ENCODE results near the gene MAGI1.

Gene MAGI1

DNA sequence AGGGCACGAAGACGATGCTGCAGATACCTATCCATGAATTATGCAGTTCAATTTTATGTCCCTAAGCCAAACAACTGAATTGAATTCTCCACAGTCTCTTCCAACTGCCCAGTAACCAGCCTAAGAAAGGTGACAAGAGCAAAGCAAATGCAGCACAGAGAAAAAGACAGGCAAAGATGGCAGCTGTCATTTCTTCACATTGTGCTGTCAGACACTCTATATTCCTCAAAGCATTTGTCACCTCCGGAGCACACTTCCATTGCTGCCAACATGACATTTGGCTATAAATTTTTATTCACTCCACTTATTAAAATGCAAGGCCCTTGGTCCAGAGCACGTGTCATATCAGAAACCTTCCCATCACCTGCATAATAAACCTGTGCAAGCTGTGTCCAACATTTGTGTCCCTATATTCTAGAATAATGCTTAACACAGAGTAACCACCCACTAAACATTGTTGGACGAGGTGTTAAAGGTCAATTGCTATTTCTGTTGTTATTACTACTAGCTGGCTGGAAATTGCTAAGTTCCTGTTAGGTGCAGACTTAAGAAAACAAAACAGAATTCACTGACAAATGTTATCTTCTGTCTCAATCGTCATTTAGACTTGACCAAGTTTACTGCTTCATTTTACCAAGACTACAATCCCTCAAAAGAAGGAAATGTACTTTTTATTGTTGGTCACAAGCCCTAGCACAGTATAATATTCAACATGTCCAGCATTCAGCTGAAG, 89.7 kb downstream of the MAGI1 start:
- in situ Hi-C loops (cut with MboI; ENCODE audit: low sequenced_read_pairs), result no loop called here

DNA sequence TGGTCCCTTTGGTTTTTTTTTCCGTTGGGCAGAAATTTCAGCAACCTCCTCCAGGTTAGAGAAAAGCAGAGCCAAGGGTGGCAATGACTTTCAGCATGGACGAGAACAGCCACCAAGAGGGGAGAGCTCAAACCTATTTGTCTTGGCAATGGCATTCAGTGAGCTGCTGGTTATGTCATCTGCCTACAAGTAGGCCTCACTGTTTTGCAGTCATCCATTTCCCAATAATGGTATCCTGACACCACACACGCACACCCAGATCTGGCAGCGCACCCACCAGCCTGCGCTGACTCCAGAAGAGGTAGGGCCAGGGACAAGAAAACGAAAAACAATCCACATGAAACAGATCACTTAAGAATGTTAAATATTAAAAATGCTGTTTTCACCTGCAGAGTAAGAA, 92.3 kb downstream of the MAGI1 start:
- in situ Hi-C loops (cut with MboI; ENCODE audit: low sequenced_read_pairs), result no loop called here

DNA sequence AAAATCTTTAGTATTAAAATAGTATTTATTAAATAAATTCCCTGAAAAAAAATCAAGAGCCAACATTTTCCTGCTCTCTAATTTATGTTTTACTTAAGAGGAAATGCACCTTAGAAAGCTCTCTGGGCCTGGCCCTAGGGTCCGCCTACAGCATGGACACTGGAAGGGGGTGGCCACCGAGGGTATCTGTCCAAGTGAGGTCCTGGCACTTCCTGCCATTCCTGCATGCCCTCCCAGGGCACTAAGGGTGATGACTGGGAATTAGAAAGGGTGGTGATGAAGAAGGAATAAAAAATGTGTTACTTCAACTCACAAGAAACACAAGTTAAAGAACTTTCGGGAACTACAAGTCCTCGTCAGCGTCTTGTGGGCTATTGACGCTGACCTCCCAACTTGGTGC, 92.8 kb downstream of the MAGI1 start:
- in situ Hi-C loops (cut with MboI; ENCODE audit: low sequenced_read_pairs), result no loop called here

DNA sequence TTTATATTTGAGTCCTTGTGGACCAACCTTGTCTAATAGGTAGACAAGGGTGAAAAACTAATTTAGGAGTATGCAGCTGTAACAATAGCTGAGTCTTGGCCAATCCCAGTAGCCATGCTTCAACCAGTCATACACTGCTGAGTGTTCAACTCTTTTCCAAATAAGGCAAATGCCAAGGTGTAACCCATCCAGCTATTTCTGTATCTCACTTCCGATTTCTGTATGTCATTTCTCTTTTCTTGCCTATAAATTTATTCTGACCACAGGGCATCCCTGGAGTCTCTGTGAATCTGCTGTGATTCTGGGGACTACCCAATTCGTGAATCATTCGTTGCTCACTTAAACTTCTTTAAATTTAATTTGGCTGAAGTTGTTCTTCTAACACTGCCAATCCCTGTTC, 93.2 kb downstream of the MAGI1 start:
- in situ Hi-C loops (cut with MboI; ENCODE audit: low sequenced_read_pairs), result no loop called here

DNA sequence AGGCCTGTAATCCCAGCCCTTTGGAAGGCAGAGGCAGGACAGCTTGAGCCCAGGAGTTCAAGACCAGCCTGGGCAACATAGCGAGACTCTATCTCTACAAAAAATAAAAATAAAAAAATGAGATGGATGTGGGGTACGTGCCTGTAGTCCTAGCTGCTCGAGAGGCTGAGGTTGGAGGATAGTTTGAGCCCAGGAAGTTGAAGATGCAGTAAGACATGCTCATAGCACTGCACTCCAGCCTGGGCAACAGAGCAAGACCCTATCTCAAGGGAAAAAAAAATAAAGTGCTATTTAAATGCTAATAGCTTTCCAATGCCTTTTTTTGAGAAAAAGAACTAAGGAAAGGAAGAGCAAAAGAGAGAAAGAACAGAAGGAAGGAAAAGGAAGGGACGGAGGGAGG, 94.5 kb downstream of the MAGI1 start:
- in situ Hi-C loops (cut with MboI; ENCODE audit: low sequenced_read_pairs), result no loop called here

DNA sequence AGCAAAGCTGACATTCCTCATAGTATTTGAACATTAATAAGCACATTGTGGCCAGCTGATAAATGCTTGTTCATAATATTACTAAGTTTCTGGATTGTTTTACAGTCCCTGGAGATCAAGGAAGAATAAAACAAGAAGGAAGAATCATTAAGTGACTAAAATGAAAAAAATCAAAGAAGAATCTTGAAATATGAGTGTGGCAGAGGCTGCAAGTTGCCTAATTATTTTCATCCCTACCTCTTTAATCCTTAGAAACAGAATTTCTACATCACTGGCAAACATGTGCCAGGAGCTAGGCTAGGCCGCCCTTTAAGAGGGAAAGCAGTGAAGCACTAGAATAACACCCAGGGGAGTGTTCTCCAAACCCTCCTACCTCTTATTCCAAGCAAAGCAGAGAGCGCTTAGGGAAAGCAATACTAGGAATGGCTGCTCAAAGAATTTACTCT, 98.9 kb downstream of the MAGI1 start:
- in situ Hi-C loops (cut with MboI; ENCODE audit: low sequenced_read_pairs), result no loop called here

DNA sequence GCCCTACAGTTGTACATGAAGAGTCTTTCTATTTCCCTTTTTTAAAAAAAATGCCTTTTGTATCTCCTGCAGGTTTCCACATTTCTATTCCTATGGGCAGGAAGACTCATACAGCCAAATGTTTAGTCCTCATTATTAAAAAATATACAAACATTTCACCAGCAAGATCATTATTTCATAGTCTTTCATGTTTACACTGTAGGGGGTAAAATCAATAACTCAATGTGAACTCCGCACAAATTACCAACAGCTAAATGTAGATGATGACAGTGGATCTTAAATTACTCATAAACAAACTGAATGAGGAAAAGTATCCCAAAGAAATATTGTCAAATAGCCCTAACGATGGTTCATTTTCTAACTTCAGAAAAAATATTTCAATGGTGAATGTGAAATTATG, 99.5 kb downstream of the MAGI1 start:
- in situ Hi-C loops (cut with MboI; ENCODE audit: low sequenced_read_pairs), result no loop called here

DNA sequence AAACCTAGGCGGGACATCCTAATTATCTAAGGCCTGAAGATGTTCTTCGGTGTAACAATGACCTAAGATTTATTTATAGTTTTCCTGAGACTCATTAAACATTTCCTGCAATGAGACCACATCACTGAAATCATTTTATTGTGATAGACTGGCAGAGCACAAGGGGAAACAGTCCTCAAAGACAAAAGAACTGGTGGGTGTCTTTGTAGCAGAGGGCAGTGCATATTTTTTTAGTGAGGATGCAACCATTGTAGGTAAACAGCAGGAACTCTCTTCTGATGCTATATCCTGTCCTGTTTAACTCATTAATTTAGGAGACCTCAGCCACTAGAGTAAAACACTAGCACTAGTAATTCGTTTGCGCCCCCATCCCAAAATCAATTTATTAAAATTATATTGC, 100.0 kb downstream of the MAGI1 start:
- in situ Hi-C loops (cut with MboI; ENCODE audit: low sequenced_read_pairs), result no loop called here

DNA sequence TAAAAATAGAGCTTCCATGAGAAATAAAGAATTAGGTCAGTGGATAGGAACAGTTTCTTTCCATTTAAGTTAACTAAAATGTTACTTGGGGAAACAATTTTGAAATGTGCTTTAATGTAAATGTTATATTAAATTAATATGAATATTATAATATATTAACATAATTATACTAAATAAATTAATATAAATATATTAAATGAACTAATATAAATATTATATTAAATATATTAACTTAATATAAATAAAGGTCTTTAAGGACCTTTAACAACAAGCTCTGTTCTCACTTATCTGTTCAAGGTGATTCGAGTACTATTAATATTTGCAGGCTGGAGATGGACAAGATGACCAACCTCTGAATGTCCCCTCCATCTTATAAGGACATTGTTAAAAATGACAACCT, 100.6 kb downstream of the MAGI1 start:
- in situ Hi-C loops (cut with MboI; ENCODE audit: low sequenced_read_pairs), result no loop called here

DNA sequence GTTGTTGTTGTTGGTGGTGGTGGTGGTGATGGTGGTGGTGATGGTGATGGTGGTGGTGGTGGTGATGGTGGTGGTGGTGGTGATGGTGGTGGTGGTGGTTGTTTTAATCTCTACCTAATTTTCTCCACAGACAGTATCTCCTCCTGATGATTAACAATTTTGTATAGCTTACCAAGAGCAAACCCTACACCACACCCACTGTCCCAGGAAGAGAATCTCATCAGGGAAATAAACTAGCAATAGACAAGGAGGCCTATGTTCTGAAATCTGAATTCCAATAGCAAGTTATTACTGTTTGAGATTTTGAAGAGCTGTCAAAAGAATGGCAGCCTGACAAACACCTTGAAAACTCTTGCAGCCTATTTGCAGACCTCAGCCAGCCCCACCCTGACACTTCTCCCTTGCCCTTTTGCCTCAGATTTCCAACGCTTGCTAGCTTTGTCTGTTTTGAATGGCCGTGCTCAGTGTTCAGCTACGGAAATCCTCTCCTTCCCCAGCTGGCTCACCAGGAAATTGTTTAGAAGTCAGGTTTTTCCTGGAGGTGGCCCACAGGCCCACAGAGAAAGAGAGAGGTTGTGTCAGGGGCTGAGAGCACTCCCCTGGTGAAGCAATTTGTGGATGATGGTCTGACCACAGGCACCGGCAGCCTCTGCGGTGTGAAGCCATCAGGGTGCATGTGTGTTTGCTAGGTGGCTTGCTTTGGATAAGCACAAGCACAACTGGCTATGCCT, 101.6 kb downstream of the MAGI1 start:
- in situ Hi-C loops (cut with MboI; ENCODE audit: low sequenced_read_pairs), result no loop called here

DNA sequence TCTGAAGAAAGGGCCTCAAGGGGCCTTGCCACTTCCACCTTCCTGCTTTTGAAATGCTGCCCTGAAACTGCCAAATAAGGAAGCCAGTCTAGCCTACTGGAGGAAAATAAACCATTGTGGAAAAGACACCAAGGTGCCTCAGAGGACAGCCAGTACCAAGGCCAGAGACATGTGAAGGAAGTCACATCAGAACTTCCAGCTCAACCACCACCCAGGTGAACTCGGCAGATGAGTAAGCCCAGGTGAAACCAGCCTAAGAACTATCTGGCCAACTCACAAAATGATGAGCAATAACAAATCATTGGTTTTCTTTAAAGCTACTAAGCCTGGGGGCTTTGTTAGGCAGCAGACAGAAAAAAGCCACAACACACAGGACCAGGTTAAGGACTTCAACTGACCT, 103.0 kb downstream of the MAGI1 start:
- in situ Hi-C loops (cut with MboI; ENCODE audit: low sequenced_read_pairs), result no loop called here

DNA sequence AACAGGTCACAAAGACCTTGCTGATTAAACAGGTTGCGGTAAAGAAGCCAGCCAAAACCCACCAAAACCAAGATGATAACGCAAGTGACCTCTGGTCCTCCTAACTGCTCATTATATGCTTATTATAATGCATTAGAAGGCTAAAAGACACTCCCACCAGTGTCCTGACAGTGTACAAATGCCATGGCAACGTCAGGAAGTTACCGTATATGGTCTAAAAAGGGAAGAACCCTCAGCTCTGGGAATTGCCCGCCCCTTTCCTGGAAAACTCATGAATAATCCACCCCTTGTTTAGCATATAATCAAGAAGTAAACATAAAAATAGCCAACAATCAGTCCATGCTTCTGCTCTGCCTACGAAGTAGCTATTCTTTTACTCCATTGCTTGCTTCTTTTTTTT, 108.1 kb downstream of the MAGI1 start:
- in situ Hi-C loops (cut with MboI; ENCODE audit: low sequenced_read_pairs), result no loop called here

DNA sequence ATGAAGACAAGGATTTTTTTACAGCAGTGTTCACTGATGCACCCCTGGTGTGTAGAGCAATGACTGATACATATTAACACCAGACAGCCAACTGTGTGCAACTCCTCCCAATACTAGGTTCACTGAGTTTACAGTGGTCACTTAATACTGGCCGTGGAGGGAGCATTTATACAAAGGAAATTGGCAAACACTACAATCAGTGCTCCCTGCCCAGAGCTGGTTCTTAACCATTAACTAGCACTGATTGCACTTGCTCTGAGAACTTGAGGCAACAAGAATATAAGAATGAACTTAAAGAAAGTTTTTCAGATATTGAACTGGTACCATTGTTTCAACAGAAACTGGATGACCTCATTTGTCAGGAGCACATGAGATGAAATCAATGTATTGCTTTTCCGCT, 110.6 kb downstream of the MAGI1 start:
- in situ Hi-C loops (cut with MboI; ENCODE audit: low sequenced_read_pairs), result no loop called here

DNA sequence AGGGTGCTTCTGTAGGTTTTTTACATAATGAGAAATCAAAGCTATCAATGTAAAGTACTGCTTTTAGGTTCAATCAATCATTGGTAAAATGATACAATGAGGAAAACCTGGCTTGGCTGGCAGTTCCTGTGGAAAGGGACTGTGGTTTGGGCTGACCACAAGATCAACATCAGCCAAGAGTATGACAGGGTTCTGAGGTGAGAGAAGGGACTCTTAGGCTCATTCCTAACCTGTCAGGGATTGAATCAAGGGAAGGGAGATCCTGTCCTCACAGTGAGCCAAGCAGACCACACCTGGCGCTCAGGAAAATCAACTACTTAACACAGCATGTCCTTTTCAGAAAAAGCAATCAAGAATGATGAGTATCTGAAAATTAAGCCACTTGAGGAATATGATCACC, 111.1 kb downstream of the MAGI1 start:
- in situ Hi-C loops (cut with MboI; ENCODE audit: low sequenced_read_pairs), result no loop called here

DNA sequence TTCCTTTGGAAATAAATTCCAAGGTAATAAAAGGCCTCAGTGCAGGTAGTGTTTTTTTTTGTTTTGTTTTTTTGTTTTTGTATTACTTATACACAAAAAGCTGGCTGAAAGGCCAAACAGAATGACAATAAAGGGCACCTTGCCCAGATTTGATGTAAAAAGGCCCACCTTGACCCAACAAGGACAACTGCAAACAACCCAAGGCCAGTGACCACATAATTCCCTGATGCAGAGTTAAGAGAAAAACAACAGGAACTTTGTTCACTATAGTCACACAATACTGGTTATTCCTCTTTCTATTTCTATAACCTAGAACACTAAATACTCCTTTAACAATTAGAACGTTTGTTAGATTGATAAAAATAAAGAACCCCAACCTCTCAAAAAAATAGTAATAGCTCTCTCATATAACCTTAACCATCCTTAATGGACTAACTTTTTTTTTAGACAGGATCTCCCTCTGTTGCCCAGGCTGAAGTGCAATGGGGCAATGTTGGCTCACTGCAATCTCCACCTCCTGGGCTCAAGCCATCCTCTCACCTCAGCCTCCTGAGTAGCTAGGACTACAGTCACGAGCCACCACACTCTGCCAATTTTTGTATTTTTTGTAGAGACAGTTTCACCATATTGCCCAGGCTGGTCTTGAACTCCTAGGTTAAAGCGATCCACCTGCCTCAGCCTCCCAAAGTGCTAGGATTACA, 113.3 kb downstream of the MAGI1 start:
- in situ Hi-C loops (cut with MboI; ENCODE audit: low sequenced_read_pairs), result no loop called here

DNA sequence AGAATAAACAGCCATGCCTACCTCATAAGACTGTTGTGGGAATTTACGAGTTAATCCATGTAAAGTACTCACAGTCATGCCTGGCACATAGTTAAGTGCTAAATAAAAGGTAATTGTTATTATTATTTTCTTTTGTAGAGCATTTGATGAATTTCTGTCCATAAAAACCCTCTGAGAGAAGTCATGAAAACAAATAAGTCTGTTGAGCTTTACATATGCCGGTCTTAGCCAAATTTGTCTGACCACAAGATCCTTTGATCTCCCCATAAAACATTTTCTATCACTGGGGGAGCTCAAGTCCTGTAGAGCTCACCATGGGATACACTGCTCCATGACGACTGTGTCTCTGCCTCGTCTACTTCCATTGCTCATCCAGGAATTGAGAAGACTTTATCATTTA, 114.0 kb downstream of the MAGI1 start:
- in situ Hi-C loops (cut with MboI; ENCODE audit: low sequenced_read_pairs), result no loop called here

DNA sequence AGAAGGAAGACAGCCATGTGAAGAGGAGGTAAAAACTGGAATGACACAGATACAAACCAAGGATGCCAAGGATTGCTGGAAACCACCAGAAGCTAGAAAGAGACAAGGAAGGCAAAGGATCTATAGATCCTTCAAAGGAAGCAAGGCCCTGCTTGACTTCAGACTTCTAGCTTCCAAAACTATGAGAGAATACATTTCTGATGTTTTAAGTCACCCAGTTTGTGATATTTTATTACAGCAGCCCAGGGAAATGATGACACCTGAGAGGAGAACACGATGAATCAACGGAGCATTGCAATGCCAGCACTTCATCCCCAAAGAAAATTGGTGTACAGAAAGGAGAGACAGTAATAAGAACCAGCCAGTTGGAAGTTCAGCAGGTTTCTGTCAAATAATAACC, 116.3 kb downstream of the MAGI1 start:
- in situ Hi-C loops (cut with MboI; ENCODE audit: low sequenced_read_pairs), result no loop called here

DNA sequence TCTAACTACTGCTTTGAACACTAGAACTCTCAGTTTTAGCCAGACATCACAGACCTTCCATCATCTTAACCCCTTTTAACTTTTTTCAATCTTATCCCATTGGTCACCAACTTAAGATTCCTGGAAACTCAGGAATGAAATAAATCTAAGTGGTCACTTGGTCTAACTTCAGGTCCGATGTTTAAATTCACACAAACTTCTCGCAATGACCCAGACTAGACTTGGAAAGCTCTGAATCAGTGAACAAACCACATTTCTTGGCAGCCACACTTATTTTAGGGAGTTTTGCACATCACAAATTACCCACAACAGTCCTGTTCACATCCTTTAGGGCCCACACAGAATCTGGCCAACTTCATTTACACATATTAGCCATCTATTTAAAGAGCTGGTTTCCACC, 118.9 kb downstream of the MAGI1 start:
- in situ Hi-C loops (cut with MboI; ENCODE audit: low sequenced_read_pairs), result no loop called here

DNA sequence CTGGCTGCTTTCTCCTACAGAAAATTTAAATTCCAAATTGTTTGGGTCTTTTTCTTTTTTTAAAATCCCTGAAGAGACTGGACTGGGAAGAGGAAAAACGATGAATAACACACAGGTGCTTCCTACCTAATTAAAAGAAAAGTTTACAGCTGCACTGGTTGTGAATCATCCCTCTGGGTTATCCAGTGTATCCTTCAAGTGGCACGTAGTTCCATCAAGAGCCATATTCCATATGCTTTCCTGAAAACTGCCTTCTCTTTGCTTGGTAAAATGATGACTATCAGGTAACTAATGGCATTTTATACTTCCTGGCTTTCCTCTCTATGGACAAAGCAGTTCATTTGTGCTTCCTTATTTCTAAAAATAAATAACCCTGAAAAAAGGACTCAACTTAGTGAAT, 123.2 kb downstream of the MAGI1 start:
- in situ Hi-C loops (cut with MboI; ENCODE audit: low sequenced_read_pairs), result no loop called here

DNA sequence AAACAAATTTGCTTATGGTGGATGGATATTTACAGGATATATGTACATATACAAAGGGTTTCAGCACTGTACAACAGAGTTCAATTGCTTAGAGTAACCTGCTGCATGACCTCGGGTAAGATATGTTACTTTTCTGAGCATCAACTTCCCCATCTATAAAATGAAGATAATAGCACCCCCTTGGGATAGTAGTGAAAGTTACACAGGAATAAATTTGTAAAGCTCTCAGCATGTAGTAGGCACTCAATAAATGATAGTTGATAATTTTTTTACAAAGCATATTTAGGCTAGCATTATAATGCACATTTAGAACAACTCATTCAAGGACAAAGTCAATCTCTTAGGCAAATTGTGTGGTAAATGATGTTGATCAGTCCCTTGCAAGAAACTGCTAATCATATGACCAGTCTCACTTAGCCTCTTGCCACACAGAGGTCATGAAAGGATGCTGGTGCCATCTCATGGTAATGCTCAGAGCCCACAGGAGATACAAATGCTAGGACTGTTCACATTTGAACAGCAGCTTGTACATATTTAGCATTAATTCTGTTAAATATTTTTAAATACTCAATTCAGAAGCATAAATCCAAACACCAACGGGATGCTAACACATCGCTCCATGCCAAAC, 123.9 kb downstream of the MAGI1 start:
- in situ Hi-C loops (cut with MboI; ENCODE audit: low sequenced_read_pairs), result no loop called here

DNA sequence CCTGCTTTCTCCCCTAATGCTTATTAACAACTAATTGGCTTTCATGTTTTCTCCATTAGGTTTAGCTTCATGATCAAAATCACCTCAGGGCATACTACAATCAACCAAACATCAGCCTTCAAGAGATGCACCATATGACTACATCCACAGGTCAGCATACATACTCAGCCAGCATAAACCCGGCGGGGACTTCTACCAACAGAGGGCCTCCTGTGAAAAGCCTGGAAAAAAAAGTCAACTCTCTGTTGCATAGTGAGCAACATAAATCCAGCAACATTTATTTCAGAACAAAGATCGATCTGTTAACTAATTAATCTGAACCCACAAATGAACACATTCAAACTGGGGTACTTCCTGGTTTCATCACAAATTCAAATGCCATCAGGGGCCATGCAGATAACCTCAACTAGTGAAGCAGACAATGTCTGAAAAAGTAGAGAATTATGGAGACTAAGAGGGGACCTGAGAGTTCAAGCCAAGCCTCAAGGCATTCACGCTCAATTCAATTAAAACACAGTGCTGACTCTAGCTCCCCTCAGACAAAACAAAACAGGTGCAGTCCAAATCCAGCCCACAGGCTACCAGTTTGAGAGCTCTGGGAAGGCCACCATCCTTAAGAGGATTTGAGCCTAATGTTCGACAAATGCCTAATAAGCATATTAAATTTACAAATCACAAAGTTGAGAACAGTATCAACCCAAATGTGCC, 124.5 kb downstream of the MAGI1 start:
- in situ Hi-C loops (cut with MboI; ENCODE audit: low sequenced_read_pairs), result no loop called here

Data from HL-60/S4 treated with phorbol 12-myristate 13-acetate at 8.2 ng/mL for 4 days and 3 days (cell line).